ENCODE results near the gene TENT4B.

Gene TENT4B

GRCh38 chr16:50273382-50273690 lies 120.2 kb downstream of the TENT4B start:
- DNase-seq, result no peak

GRCh38 chr16:50273888-50274325 lies 120.8 kb downstream of the TENT4B start:
- DNase-seq, result no peak

GRCh38 chr16:50274326-50275097 lies 121.4 kb downstream of the TENT4B start:
- no peak for DNase-seq

- DNase-seq, result no peak
Measured at GRCh38 chr16:50275098-50275415, 122.0 kb downstream of the TENT4B start.

- DNase-seq, result no peak
Measured at GRCh38 chr16:50275428-50276325, 122.6 kb downstream of the TENT4B start.

DNA sequence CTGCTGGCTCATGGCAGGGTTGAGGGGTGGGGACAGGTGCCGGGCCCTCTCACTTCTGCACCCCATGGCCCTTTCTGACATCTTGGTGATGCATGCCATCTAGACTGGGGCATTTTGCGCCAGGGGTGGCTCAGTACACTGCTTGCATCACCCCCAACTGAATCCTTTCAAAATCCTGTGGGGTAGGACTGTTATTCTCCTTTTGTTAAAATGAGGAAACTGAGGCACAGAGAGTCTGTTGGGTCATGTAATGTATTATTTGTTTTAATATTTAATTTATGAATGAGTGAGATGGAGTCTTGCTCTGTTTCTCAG lies 123.2 kb downstream of the TENT4B start:
- no peak for DNase-seq

GRCh38 chr16:50276801-50277555 lies 123.9 kb downstream of the TENT4B start:
- DNase-seq, result no peak

- DNase-seq, result no peak
Measured at GRCh38 chr16:50278251-50278650, 125.1 kb downstream of the TENT4B start.

- DNase-seq, result no peak
Measured at GRCh38 chr16:50279504-50279865, 126.4 kb downstream of the TENT4B start.

DNA sequence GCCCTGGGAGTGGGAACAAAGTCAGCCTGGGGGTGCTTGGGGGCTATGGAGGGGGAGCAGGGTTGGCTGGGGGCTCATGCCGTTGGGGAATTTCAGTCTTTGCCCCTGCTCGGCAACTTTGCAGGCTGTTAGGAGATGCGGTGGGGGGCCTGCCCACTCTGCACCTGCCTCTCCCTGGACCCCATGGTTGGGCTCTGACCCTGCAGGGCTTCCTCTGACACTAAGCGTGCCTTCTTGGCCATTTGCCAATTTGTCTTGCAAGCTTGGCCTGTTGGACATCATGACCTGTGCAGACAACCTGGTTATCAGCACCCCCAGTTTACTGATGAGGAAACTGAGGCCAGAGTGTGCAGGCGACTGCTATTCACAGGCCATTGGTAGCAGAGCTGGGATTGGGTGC lies 127.8 kb downstream of the TENT4B start:
- no peak for DNase-seq

Data from NCI-H524 treated with DMSO at 0.1 percent for 48 hours (cell line).